Measurements from ENCODE around the gene DHRS7B.

DNA sequence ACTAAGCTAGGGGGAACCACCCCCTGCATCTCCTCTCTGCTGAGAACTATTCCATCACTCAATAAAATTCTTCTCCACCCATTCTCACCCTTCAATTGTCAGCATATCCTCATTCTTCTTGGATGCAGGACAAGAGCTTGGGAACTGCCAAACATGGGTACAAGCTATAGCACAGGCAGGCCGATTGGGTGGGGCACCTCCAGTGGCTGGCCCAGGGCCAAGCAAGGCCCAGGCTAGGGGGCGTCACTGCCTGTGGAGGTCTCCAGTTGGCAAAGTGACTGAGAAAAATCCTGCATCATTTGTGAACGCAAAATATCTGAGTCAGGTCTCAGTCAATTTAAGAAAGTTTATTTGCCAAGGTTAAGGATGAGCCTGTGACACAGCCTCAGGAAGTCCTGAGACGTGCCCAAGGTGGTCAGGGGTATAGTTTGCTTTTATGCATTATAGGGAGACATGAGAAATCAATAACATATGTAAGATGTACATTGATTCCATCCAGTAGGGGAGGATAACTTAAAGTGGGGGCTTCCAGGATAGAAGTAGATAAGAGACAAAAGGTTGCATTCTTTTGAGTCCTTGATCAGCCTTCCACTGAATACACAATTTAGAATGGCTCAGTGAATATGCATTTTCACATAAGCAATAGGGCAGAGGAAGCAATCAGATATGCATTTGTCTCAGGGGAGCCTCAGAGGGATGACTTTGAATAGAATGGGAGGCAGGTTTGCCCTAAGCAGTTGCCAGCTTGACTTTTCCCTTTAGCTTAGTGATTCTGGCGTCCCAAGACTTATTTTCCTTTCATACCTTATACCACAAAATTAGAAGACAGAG, 21.5 kb upstream of the DHRS7B start:
- TF ChIP-seq, protein P1, sequence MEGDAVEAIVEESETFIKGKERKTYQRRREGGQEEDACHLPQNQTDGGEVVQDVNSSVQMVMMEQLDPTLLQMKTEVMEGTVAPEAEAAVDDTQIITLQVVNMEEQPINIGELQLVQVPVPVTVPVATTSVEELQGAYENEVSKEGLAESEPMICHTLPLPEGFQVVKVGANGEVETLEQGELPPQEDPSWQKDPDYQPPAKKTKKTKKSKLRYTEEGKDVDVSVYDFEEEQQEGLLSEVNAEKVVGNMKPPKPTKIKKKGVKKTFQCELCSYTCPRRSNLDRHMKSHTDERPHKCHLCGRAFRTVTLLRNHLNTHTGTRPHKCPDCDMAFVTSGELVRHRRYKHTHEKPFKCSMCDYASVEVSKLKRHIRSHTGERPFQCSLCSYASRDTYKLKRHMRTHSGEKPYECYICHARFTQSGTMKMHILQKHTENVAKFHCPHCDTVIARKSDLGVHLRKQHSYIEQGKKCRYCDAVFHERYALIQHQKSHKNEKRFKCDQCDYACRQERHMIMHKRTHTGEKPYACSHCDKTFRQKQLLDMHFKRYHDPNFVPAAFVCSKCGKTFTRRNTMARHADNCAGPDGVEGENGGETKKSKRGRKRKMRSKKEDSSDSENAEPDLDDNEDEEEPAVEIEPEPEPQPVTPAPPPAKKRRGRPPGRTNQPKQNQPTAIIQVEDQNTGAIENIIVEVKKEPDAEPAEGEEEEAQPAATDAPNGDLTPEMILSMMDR (IDR thresholded peaks at IDR 0.05), result no peak
- no peak for TF ChIP-seq POLR2AphosphoS5 (IDR thresholded peaks at IDR 0.05)

Measured in transverse colon (tissue), 4 donors.